ENCODE results near the gene SLC25A48.

The SLC25A48 gene

DNA sequence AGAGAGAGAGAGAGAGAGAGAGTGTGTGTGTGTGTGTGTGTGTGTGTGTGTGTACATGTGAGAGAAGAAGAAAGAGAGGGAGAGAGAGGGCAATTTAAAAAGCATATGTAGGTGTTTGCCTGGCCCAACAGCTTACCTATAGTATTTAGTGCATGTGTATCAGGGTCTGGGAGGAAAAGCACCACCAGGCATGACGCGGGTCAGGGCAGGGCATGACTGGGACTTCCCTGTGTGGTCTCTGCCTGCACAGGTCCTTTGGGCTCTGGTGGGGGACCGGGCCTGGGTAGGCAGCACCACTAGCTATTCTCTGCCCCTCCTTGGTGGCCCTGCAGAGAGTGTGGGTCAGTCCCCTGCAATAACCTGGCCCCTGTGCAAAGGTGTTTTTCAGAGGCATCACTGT is 45.1 kb downstream of the SLC25A48 start:
- DNase-seq (ENCODE audit: insufficient read length, low spot score) (no peak), FAIRE-seq (no peak)

DNA sequence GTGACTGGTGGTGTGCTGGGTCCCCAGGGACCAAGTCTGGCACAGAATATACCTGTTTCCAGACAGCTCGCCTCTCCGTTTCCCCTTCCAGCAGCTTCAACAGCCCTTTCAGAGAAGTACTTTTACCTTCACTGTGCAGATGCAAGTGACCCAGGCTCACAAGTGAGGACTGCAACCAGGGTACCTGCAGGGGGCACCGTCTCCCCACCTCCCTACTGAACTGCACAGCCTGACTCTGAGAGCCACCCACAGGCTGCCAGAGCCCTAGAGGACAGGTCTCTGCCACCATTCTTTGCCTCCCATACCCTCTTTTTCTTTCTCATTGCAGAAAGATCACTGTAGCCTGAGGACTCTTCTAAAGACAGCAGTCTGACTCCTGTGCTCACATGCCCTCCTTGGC is 45.8 kb downstream of the SLC25A48 start:
- DNase-seq (ENCODE audit: insufficient read length, low spot score), result peak; percentile 22
- no peak for FAIRE-seq

DNA sequence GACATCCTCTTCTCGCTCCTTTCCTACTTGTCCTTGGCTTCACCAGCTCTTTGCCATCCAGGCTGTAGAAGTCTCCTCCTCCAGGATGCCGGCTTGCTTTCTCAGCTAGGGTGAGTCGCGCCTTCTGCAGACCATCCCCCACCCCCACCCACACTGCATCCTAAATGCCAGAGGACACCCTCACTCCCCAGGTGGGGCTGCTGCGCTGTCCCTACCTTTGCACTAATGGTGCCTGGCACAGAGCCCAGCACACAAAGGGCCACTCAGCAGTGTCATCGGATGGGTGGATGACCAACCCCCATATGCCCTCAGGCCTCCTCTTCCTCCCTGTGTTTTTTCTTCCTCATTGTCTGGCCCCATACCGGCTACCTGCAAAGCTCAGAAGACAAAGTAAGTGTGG is 46.3 kb downstream of the SLC25A48 start:
- DNase-seq (ENCODE audit: insufficient read length, low spot score), result no peak

DNA sequence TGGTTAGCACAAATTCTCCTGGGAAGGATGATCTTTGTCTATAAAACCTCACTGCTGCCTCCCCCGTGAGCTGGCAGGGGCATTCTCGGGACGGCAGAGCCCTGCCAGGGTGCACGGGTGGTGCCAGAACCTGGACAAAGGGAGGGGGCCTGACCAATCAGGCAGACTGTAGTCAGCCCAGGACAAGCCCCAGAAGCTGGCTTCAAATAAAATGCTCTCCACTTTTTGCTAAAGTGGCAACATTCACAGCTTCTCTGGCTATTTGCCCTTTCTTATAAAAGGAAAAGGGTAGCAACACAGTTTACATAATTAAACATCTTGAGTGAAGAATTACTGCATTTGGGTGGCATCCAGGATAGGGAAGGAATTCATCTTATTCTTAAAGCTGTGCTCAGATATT is 46.8 kb downstream of the SLC25A48 start:
- DNase-seq (ENCODE audit: insufficient read length, low spot score) (no peak), FAIRE-seq (no peak)

More for the DNA sequence above, 46.3 kb downstream of the SLC25A48 start:
- peak; percentile 23 for FAIRE-seq

DNA sequence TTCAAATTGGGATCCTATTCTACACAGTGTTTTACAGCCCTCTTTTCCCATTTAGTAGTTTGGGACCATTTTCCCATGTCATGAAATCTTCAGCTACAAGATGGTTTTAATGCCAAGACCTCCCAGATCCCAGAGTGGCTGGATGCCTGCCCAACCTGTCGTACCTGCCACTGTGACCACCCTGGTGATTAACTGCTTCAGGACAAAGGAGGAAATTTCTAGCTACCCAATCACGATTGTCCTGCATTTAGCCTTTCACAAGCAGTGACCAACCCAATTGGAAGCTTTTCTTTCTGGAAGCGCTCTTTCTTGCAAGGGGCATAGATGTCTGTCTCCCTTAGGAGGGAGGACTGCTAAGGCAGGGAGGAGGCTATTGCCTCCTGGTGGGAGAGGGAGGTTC is 47.4 kb downstream of the SLC25A48 start:
- DNase-seq (ENCODE audit: insufficient read length, low spot score), result no peak
- FAIRE-seq, result no peak

DNA sequence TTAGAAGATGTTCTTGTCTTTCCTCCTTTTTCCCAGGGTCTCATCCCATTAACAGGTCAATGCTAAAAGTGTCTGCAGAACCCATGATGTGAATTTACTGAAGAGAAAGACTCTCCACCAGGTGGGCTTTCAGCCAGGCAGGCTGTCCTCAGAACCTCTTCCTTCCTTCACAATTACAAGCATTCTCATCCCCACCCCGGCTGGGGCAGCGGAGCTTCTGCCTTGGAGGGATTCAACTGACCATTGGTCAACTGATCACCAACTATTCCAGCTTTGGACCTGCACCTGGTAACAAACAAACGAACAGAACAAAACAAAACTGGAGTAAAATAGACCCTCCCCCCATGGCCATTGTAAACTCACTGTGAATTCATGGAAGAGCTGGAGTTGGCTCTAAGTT is 48.6 kb downstream of the SLC25A48 start:
- no peak for FAIRE-seq
- no peak for DNase-seq (ENCODE audit: insufficient read length, low spot score)

DNA sequence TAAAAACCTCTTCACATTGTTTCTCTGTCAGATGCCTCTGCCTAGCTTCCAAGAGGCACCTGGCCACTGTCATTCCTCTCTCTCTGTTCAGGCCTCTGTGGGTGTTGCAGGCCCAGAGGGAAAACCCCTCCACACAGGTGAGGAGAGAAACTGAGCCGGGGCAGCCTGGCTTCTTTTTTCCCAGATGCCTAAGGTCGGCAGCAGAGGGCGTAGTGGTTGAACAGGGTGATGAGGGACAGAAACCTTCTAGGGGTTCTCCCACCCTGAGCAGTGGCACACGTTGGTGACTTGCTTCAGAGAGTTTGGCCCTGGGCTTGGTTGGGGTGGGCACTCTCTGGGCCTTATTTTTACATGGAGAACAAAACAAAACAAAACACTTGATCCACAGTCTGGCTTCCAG is 49.0 kb downstream of the SLC25A48 start:
- DNase-seq (ENCODE audit: insufficient read length, low spot score) (no peak), FAIRE-seq (no peak)

DNA sequence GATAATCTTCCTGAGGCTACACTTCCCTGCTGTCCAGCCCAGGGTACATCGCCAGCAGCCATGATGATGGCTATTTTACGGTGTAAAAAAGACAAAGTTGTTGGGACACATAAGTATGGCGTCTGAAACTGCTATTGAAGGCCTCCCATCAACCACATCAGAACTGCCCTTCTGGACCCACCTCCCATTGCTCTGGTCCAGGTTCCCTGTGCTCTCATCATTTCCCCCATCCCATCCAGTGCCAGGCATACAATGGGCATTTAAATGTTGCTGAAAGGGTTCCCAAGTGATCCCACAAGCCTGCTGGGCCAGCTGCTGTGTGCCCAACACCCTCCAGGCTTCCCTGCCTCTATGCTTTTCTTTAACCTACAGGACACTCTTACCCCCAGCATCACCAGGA is 50.6 kb downstream of the SLC25A48 start:
- no peak for DNase-seq (ENCODE audit: insufficient read length, low spot score)
- no peak for FAIRE-seq

DNA sequence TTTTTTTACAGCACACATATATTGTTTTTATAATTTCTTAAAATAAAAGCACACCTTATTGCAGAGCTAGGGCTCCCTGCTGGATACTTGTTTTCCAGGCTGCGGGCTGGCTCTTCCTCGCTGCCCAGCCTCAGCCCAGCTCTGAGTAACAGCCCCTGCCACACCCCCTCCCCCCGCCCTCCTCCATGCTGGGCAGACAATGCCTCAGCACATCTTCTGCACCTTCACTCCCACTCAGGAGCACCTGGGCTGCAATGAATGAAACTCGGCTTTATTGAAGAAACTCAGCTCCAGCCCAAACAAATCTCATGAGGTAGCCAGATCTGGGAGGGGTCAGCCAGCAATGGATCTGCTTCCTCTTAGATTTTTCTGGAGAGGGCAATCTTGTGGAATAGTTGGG is 51.7 kb downstream of the SLC25A48 start:
- DNase-seq (ENCODE audit: insufficient read length, low spot score) (no peak), FAIRE-seq (no peak)

DNA sequence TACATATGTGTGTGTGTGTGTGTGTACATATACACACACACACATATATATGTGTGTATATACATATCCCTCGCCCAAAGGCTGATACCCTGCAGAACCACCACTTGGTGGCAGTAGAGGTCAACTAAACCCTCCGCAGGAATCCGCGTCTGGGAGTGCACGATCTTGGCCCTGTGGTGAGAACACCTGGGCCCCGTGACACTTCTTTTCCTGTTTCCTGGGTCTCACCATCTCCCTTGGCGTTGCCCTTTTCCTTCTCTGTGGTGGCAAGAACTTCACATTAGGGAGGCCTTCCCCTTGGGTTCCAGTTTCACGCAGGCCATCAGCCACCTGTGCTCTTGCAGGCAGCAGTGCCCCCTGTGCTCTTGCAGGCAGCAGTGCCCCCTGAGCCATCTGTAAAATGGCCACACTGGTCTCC is 53.0 kb downstream of the SLC25A48 start:
- FAIRE-seq, result peak; percentile 64

DNA sequence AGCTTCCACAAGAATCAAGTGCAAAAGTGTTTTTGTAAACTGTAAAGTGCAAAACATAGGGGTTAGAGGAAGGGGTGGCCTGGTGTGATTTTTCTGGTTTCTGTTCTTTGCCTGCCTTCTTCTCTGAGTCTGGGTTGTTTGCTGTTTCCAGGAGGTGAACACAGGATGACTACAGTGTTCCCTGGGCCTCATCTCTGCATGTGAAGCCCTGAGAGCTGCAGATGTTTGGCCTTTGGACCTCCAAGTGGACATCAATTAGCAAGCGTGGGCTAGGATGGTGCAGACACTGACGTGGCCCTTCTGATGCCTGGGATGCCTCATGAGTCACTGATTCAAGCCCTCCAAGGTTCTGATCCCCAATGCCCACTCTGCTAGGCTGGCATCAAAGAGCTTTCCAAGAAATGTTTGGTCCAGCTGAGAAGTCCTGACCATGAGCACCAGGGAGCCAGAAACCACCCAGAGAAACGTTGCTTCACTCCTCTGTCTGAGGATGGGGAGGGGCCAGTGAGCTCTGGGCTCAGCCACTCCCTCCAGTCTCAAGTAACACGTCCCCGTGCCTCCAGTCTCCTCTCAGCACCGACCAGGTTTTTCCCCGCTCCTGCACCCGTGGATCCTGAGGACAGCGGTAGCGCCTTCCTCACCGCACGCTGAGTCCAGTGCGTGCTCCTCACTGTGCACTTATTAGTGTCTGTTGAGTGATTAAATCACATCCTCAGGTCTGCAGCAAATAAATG is 53.6 kb downstream of the SLC25A48 start:
- DNase-seq (ENCODE audit: insufficient read length, low spot score), result no peak
- FAIRE-seq, result no peak

More for the DNA sequence above, 53.0 kb downstream of the SLC25A48 start:
- peak; percentile 76 for DNase-seq (ENCODE audit: insufficient read length, low spot score)

DNA sequence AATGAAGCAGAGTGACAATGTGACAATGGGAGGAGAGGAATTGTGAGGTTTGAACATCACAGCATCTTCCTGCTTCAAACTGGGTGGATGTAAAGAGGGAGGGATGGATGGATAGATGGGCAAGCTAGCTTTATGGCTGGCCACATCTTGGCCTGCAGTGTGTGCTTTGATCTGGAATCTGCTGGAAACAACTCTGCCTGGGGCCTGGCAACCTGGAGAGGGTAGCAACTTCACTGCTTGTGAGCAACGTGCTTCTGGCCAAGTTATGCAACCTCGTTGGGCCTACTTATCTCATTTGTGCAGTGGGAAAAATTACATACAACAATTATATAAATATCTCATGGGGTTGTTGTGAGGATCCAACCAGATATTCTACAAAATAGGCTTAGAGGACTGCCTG is 55.8 kb downstream of the SLC25A48 start:
- FAIRE-seq, result no peak
- no peak for DNase-seq (ENCODE audit: insufficient read length, low spot score)

DNA sequence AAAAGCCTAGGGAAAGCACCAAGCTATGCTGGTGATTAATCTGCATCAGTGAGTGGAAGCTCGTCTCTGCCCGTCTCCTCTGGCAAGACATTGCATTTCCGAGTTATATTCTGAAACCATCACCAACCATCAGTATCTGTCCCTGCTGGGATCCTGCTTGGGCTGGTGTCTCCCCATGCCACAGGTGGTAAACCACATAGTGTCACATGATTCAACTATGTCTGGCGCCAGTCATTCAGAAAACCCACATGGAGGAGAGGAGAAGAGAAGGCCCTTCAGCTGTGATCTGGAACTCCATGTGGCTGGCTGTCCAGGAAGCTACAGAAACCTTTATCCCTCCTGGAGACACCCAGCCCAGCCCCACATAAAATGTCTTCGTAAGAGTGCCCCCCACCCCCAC is 56.4 kb downstream of the SLC25A48 start:
- DNase-seq (ENCODE audit: insufficient read length, low spot score) (no peak), FAIRE-seq (no peak)

DNA sequence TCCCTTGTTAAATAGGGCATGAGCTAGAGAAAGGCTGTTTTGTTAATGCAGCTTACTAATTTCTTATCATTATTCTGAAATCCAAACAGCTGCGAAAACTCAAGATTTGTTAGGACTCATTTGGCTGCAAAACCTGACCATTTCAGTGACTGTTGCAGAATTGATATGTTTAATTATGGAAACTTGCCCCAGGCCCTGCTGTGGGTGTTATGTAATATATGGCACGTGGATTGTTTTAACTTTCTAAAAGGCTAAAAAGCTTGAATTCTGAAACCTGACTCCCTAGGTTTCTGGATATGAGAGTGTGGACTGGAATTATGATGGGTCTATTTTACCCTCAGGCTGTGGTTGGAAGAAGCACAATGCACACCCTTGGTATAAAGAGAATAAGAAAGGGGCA is 56.8 kb downstream of the SLC25A48 start:
- FAIRE-seq (no peak), DNase-seq (ENCODE audit: insufficient read length, low spot score) (no peak)

DNA sequence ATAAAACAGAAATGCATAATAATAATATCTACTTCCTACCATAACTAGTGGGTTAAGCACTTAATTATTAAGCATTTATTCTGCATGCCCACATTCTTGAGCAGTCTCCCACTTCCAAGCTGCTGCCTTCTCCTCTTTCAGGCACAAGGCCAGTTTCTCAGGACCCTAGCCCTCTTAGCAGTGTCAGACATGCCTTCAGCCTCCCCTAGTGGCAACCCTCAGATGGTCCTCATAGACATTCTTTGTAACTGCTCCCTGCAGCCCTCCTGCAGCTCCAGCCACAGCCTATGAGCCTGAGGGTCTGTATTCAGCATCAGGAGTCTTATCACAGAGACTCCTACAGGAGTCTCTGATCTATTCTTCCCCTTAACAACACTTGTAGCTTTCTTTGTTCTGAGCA is 57.3 kb downstream of the SLC25A48 start:
- no peak for FAIRE-seq
- DNase-seq (ENCODE audit: insufficient read length, low spot score), result no peak

DNA sequence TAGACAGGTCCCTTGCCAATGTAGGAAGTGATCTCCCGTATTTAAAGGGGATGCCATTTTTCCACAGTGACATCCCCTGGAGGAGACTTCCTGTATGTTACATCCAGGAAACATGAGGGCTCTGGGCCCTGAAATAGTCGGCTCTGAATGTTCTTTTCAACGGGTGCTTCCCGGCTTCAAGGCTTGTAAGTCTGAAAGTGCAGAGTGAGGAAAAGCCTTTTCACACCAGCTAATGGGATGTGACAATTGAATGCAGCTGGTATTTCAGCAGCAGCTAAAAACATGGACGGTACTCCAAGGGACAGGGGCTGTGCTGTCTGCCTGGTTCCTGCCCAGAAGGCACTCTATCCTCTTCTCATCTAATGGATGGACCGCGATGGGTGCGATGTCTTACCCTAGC is 59.8 kb downstream of the SLC25A48 start:
- DNase-seq (ENCODE audit: insufficient read length, low spot score), result no peak

DNA sequence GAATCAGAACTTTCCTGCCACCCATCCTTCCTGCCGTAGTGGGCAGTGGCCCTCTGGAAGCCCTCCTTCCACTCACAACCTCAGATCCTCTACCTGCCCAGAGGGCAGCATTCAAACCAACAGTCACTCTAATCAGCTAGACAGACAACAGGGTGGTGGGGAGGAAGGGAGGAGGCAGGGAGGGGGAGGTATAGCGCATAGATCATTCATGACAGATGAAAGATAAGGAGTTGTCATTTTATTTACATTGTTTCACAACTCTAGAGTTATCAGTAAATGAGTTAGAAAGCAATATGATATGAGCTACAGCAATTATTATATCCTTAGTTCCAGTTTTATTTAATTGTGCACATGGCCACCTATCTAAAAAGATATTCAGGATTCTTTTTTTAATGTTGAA is 60.3 kb downstream of the SLC25A48 start:
- DNase-seq (ENCODE audit: insufficient read length, low spot score) (no peak), FAIRE-seq (no peak)

More for the DNA sequence above, 59.8 kb downstream of the SLC25A48 start:
- peak; percentile 26 for FAIRE-seq

DNA sequence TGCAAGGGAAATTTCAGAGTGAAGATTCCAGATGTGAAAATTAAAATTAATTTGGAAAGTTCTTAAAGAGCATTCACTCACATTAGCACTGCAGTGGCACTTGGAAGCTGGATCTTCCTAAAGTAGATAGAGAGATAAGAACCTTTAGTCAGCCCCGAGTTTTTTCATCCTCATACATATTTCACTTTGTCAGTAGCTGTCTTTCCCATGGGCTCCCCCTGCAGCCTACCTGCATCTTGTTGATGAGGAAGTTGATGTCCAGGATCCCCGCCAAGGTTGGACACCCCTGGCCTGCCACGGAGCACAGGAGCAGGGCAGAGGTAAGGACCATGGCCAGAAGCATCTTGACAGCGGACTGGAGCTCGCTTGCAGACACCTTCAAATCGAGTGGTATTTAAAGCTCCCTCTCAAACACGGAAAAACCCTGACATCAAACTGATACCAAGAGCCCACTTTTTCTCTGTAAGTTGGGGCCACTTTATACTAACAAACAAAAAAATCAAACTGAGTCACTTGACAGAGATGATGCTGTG is 61.1 kb downstream of the SLC25A48 start, which contains the start of gene IL9:
TSS of gene IL9 (minus strand) at position 368 of the 533 bp plus-strand sequence. CDS start at position 343, 25 bp downstream.
- FAIRE-seq (no peak), DNase-seq (ENCODE audit: insufficient read length, low spot score) (no peak)

DNA sequence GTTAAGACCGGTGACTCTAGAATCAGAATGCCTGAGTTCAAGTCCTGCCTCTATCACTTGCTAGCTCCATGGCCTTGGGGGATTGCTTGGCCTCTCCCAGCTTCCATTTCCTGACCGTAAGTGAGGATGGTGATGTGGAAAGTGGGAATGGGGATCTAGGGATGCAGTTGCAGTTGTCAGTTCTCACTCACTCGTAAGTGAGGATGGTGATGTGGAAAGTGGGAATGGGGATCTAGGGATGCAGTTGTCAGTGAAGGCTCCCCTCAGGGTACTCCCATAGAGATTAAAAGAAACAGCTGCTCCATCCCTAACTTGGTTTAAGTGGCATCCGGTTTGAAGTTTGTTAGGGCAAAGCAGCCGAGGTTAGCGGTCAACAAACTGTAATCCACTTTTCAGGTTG is 64.2 kb downstream of the SLC25A48 start:
- DNase-seq (ENCODE audit: insufficient read length, low spot score) (no peak), FAIRE-seq (no peak)

DNA sequence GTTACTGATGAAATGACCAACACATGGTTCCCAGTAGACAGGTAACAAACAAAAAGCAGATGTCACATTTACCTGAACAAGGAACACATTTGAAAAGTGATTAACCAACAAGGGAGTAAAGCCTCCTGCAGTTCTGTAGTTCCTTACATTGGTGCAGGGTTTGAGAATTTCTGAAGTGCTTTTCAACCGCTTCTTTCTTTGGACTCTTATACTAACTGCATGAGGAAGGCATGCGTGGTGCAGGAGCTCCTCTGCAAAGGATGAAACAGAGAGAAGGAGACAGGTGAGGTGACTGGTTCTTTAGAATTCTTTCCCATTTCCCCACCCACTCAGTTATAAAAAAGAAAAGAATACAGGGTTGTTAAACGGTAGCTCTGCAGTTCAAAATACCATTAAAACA is 65.8 kb downstream of the SLC25A48 start:
- DNase-seq (ENCODE audit: insufficient read length, low spot score), result no peak
- no peak for FAIRE-seq

DNA sequence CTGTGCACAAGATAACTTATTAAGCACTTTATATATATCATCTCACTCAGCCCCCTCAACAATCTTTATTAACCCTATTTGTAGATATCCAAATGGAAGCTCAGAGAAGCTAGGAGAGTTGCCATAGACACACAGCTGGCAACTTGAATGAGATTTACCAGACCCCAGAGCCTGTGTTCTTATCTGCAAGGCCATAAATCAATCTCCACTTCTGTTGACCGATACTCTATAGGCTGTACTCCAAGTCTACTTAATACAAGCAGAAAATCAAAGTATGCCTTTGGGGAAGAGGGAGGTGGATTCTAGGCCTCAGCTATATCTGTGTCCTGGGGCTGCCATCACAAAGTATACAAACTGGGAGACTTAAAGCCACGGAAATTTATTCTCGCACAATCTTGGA is 67.2 kb downstream of the SLC25A48 start:
- no peak for FAIRE-seq

DNA sequence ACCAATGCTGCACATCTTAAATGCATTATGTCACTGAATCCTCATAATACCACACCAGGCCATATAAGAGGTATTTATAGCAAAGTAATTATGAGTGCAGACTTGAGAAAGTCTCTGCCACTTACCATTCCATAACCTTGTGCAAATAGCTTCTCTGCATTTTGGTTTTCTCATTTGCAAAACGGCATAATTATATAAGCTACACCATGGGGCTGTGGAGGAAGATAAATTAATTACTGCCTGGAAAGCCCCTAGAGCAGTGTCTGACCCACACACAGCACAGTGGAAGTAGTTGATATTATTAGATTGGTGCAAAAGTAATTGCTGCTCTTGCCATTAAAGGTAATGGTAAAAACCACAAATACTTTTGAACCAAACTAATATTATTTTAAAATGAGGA is 70.7 kb downstream of the SLC25A48 start:
- FAIRE-seq, result no peak
- no peak for DNase-seq (ENCODE audit: insufficient read length, low spot score)

More for the DNA sequence above, 67.2 kb downstream of the SLC25A48 start:
- no peak for DNase-seq (ENCODE audit: insufficient read length, low spot score)
